ENCODE data around the gene ZNF302.

GRCh38 chr19:34687348-34687747 lies 9.9 kb downstream of the ZNF302 start:
- TF ChIP-seq POLR2A (IDR thresholded peaks at IDR 0.05) (no peak), POLR2AphosphoS5 (IDR thresholded peaks at IDR 0.05) (no peak)
- TF ChIP-seq, protein P1, sequence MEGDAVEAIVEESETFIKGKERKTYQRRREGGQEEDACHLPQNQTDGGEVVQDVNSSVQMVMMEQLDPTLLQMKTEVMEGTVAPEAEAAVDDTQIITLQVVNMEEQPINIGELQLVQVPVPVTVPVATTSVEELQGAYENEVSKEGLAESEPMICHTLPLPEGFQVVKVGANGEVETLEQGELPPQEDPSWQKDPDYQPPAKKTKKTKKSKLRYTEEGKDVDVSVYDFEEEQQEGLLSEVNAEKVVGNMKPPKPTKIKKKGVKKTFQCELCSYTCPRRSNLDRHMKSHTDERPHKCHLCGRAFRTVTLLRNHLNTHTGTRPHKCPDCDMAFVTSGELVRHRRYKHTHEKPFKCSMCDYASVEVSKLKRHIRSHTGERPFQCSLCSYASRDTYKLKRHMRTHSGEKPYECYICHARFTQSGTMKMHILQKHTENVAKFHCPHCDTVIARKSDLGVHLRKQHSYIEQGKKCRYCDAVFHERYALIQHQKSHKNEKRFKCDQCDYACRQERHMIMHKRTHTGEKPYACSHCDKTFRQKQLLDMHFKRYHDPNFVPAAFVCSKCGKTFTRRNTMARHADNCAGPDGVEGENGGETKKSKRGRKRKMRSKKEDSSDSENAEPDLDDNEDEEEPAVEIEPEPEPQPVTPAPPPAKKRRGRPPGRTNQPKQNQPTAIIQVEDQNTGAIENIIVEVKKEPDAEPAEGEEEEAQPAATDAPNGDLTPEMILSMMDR (IDR thresholded peaks at IDR 0.05 in 8 of 11, conservative IDR thresholded peaks at IDR 0.05 in 3 of 11): no peak
